ENCODE results near the gene TOPBP1.

TOPBP1 gene

DNA sequence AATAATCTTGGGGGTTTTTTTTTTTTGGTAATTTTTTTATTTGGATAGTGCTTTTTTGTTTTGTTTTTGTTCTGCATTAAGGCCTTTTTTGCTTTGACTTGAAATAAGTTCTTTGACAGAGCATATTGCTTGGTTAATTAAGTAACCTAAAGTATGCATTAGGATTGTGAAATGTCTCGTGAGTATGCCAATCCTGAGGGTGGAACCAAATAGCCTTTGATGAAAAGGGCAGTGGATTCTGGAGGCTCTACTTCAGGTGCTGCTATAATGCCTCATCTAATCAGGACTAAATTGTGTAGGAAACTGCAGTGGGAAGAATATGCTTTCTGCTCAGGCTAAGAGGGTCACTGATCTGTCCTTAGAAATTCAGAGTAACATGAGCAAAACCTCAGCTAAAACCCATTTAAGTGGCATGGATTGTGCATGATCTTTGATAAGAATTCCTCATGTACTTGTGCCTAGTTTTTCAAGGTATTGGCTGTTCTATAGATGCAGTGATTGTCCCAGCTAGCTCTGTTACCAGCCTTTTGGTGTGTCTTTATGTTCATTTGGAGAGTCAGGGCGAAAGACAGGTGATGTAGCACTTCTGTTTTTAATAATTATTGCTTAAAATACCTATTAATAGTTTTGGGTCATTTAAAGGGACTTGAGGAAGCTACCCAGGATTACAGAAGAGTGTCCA lies 72.8 kb downstream of the TOPBP1 start:
- TF ChIP-seq EZH2phosphoT487 (IDR thresholded peaks at IDR 0.05; ENCODE audit: low read depth), result no peak
- TF ChIP-seq, protein P1, sequence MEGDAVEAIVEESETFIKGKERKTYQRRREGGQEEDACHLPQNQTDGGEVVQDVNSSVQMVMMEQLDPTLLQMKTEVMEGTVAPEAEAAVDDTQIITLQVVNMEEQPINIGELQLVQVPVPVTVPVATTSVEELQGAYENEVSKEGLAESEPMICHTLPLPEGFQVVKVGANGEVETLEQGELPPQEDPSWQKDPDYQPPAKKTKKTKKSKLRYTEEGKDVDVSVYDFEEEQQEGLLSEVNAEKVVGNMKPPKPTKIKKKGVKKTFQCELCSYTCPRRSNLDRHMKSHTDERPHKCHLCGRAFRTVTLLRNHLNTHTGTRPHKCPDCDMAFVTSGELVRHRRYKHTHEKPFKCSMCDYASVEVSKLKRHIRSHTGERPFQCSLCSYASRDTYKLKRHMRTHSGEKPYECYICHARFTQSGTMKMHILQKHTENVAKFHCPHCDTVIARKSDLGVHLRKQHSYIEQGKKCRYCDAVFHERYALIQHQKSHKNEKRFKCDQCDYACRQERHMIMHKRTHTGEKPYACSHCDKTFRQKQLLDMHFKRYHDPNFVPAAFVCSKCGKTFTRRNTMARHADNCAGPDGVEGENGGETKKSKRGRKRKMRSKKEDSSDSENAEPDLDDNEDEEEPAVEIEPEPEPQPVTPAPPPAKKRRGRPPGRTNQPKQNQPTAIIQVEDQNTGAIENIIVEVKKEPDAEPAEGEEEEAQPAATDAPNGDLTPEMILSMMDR (IDR thresholded peaks at IDR 0.05; ENCODE audit: low read depth, low read length), result no peak
- no peak overlapping the region for H3K4me3 ChIP-seq (ENCODE audit: low read length)
- no peaks in the 10 kb centered on the region for H3K27me3 ChIP-seq (ENCODE audit: low read depth, low read length)
- H4K20me1 ChIP-seq (ENCODE audit: insufficient read depth, low read length), result peaks cover 39% of the 10 kb centered on the region
- H3K79me2 ChIP-seq (ENCODE audit: low read length), result peaks cover 30% of the 10 kb centered on the region
- H3K4me2 ChIP-seq (ENCODE audit: low read length), result no peak overlapping the region
- H3K36me3 ChIP-seq (replicated peaks; ENCODE audit: low read depth, low read length), result peaks cover 54% of the 10 kb centered on the region
- H3K9me3 ChIP-seq (ENCODE audit: insufficient read depth, low read length), result no peaks in the 10 kb centered on the region
- no peak overlapping the region for H3K9ac ChIP-seq (ENCODE audit: low read length)
- no peak overlapping the region for H2AFZ ChIP-seq (ENCODE audit: low read depth, low read length)
- peaks cover 16% of the 10 kb centered on the region for H3K4me1 ChIP-seq (ENCODE audit: low read length)
- H3K27ac ChIP-seq (ENCODE audit: low read length), result no peak overlapping the region

DNA sequence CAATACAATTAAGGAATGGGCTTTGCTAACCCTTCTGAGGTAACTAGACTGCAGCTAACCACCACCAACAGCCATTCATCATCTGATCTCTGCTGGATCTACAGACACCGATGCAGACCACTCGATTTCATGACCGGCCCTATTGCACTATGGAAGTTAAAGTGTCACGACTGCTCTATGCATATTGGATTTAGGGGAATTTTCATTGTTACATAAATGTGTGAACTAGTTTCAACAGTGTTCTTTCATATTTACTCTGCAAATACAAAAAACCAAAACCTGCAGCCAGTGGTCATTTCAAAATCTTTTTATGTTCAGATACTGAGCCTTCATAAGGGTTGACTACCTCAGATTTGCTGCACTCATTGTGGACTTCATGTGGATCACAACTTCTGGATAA lies 73.7 kb downstream of the TOPBP1 start:
- TF ChIP-seq, protein P1 (IDR thresholded peaks at IDR 0.05; ENCODE audit: low read depth, low read length), result no peak
- no peak for TF ChIP-seq EZH2phosphoT487 (IDR thresholded peaks at IDR 0.05; ENCODE audit: low read depth)
- Histone ChIP-seq H3K4me2 (ENCODE audit: low read length) (no peak overlapping the region), H3K27ac (ENCODE audit: low read length) (no peak overlapping the region), H3K4me3 (ENCODE audit: low read length) (no peak overlapping the region), H3K36me3 (replicated peaks; ENCODE audit: low read depth, low read length) (peaks cover 61% of the 10 kb centered on the region), H4K20me1 (ENCODE audit: insufficient read depth, low read length) (peaks cover 48% of the 10 kb centered on the region), H3K27me3 (ENCODE audit: low read depth, low read length) (no peaks in the 10 kb centered on the region), H2AFZ (ENCODE audit: low read depth, low read length) (no peak overlapping the region), H3K9me3 (ENCODE audit: insufficient read depth, low read length) (no peaks in the 10 kb centered on the region), H3K4me1 (ENCODE audit: low read length) (peaks cover 14% of the 10 kb centered on the region), H3K79me2 (ENCODE audit: low read length) (peaks cover 39% of the 10 kb centered on the region), H3K9ac (ENCODE audit: low read length) (no peak overlapping the region)

DNA sequence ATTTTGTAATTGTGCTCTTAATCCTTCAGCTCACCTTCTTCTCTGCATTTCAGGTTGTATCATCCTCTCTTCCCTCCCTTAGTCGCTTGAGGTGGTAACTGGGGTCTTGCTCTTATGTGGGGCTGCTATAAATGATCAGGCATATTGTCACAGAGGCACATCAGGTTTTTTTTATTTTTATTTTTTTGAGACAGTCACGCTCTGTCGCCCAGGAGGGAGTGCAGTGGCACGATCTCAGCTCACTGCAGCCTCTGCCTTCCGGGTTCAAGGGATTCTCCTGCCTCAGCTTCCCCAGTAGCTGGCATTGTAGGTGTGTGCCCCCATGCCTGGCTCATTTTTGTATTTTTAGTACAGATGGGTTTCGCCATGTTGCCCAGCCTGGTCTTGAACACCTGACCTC lies 78.3 kb downstream of the TOPBP1 start:
- Histone ChIP-seq H3K4me1 (ENCODE audit: low read length) (peaks cover 11% of the 10 kb centered on the region), H3K27ac (ENCODE audit: low read length) (no peak overlapping the region), H3K36me3 (replicated peaks; ENCODE audit: low read depth, low read length) (peaks cover 77% of the 10 kb centered on the region), H3K27me3 (ENCODE audit: low read depth, low read length) (no peaks in the 10 kb centered on the region), H3K79me2 (ENCODE audit: low read length) (peaks cover 73% of the 10 kb centered on the region), H4K20me1 (ENCODE audit: insufficient read depth, low read length) (peaks cover 74% of the 10 kb centered on the region), H3K4me2 (ENCODE audit: low read length) (no peak overlapping the region), H2AFZ (ENCODE audit: low read depth, low read length) (no peak overlapping the region), H3K9ac (ENCODE audit: low read length) (no peak overlapping the region), H3K4me3 (ENCODE audit: low read length) (no peak overlapping the region), H3K9me3 (ENCODE audit: insufficient read depth, low read length) (no peaks in the 10 kb centered on the region)
- TF ChIP-seq EZH2phosphoT487 (IDR thresholded peaks at IDR 0.05; ENCODE audit: low read depth), result no peak
- TF ChIP-seq, protein P1 (IDR thresholded peaks at IDR 0.05; ENCODE audit: low read depth, low read length), result no peak

DNA sequence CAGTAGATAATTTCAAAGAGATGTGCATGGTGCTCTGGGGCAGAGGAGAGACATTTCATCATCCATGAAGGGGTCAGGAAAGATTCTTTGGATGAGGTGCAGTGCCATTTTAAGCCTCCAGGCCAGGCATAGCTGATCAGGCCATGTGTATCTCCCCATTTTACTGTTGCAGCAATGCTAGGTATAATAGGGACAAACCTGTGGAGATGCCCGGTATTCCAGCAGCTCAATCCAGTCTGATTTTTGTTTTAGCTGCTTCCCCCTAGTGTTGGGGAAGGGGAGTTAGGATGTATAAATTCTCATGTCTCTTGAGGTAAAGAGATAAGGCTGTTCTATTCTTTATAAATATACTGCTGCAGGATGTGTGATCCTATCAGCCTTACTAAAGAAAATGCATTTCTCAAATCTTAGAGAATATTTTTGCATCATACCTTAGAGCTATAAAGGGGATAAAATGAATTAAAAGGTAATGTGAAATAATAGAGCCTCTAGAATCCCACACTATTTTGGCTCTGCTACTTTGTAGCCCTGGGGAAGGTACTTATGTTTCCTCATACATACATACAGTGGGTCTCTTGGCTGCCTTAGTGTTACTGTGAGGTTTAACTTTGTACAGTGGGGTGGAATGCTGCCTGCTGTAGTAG lies 83.1 kb downstream of the TOPBP1 start:
- Histone ChIP-seq H3K9ac (ENCODE audit: low read length) (no peak overlapping the region), H2AFZ (ENCODE audit: low read depth, low read length) (no peak overlapping the region), H3K9me3 (ENCODE audit: insufficient read depth, low read length) (no peaks in the 10 kb centered on the region), H3K36me3 (replicated peaks; ENCODE audit: low read depth, low read length) (peaks cover 76% of the 10 kb centered on the region), H3K4me1 (ENCODE audit: low read length) (peaks cover 24% of the 10 kb centered on the region), H3K4me3 (ENCODE audit: low read length) (no peak overlapping the region), H3K27ac (ENCODE audit: low read length) (no peak overlapping the region), H3K79me2 (ENCODE audit: low read length) (peaks cover 98% of the 10 kb centered on the region), H3K27me3 (ENCODE audit: low read depth, low read length) (no peaks in the 10 kb centered on the region), H3K4me2 (ENCODE audit: low read length) (no peak overlapping the region), H4K20me1 (ENCODE audit: insufficient read depth, low read length) (peaks cover 85% of the 10 kb centered on the region)
- TF ChIP-seq, protein P1 (IDR thresholded peaks at IDR 0.05; ENCODE audit: low read depth, low read length), result peak; percentile 57
- no peak for TF ChIP-seq EZH2phosphoT487 (IDR thresholded peaks at IDR 0.05; ENCODE audit: low read depth)
